ENCODE results near the gene LIN7A.

The LIN7A gene

GRCh38 chr12:80937391-80938238 lies at the start of gene LIN7A:
LIN7A (minus strand) TSS chr12:80937934; CDS start chr12:80937722, 212 bp downstream.
- peak; percentile 62 for DNase-seq

- no peak for DNase-seq
These were observed 48.5 kb upstream of the LIN7A start for GRCh38 chr12:80986224-80986623.

- DNase-seq = no peak
These were observed 42.1 kb upstream of the LIN7A start for GRCh38 chr12:80979816-80980215.

GRCh38 chr12:80979251-80979650 lies 41.5 kb upstream of the LIN7A start:
- no peak for DNase-seq

GRCh38 chr12:80977346-80977745 lies 39.6 kb upstream of the LIN7A start:
- DNase-seq = no peak

- DNase-seq = no peak
These were observed 30.6 kb upstream of the LIN7A start for GRCh38 chr12:80968326-80968725.

GRCh38 chr12:80967565-80967964 lies 29.8 kb upstream of the LIN7A start:
- DNase-seq = no peak

- DNase-seq = no peak
These were observed 28.3 kb upstream of the LIN7A start for GRCh38 chr12:80966001-80966400.

- no peak for DNase-seq
These were observed 20.4 kb upstream of the LIN7A start for GRCh38 chr12:80958162-80958561.

- DNase-seq = no peak
These were observed 17.3 kb upstream of the LIN7A start for GRCh38 chr12:80954857-80955520.

- DNase-seq = no peak
These were observed 14.7 kb upstream of the LIN7A start for GRCh38 chr12:80952443-80952842.

GRCh38 chr12:80946591-80946990 lies 8.9 kb upstream of the LIN7A start:
- no peak for DNase-seq

- no peak for DNase-seq
These were observed 5.6 kb upstream of the LIN7A start for GRCh38 chr12:80943338-80943737.

GRCh38 chr12:80941916-80942315 lies 4.2 kb upstream of the LIN7A start:
- no peak for DNase-seq

- peak; percentile 41 for DNase-seq
These were observed 1.7 kb upstream of the LIN7A start for GRCh38 chr12:80939231-80939950.

- DNase-seq = no peak
These were observed 663 bp upstream of the LIN7A start for GRCh38 chr12:80938397-80938796.

GRCh38 chr12:80936642-80937390 lies 918 bp downstream of the LIN7A start:
- no peak for DNase-seq

- DNase-seq = peak; percentile 72
These were observed 1.4 kb downstream of the LIN7A start for GRCh38 chr12:80936353-80936641.

- DNase-seq = peak; percentile 75
These were observed 2.6 kb downstream of the LIN7A start for GRCh38 chr12:80935111-80935510.

- no peak for DNase-seq
These were observed 11.8 kb downstream of the LIN7A start for GRCh38 chr12:80925983-80926382.

GRCh38 chr12:80925237-80925636 lies 12.5 kb downstream of the LIN7A start:
- no peak for DNase-seq

- no peak for DNase-seq
These were observed 13.3 kb downstream of the LIN7A start for GRCh38 chr12:80924437-80924836.

GRCh38 chr12:80920006-80920405 lies 17.7 kb downstream of the LIN7A start:
- no peak for DNase-seq

Measured in NCI-H748 treated with DMSO at 0.1 percent for 48 hours (cell line).